Loucy (cell line): ENCODE measurements around the gene GLI1.

Experiments
- EZH2phosphoT487 ChIP-seq: fragments of 200-600 bp; IDR thresholded peaks from 2 replicates; pipeline ENCODE4 v1.6.1; 2018; ENCODE audit warnings: antibody characterized with exemption, mild to moderate bottlenecking, moderate library complexity, borderline replicate concordance
- TF ChIP-seq, protein P1 (sequence below): fragments of 200-600 bp; sonication (generic); conservative IDR thresholded peaks from 2 replicates; pipeline ENCODE4 v1.5.1; 2014; ENCODE audit warnings: mild to moderate bottlenecking, antibody characterized with exemption, low read length

DNA sequence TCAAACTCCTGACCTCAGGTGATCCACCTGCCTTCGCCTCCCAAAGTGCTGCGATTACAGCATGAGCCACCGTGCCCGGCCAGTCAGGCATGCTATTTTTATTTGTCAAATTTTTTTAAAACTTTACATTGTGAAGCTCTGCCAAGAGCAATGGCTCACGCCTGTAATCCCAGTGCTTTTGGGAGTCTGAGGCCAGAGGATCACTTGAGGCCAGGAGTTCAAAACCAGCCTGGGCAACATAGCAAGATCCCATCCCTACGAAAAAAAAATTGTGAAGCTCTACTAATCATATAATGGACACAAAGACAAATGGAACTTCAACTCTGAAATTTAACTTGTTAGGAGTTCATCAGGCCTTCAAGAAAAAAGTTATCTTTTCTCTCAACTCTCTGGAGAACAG lies 30.6 kb upstream of the GLI1 start:
- TF ChIP-seq, protein P1, sequence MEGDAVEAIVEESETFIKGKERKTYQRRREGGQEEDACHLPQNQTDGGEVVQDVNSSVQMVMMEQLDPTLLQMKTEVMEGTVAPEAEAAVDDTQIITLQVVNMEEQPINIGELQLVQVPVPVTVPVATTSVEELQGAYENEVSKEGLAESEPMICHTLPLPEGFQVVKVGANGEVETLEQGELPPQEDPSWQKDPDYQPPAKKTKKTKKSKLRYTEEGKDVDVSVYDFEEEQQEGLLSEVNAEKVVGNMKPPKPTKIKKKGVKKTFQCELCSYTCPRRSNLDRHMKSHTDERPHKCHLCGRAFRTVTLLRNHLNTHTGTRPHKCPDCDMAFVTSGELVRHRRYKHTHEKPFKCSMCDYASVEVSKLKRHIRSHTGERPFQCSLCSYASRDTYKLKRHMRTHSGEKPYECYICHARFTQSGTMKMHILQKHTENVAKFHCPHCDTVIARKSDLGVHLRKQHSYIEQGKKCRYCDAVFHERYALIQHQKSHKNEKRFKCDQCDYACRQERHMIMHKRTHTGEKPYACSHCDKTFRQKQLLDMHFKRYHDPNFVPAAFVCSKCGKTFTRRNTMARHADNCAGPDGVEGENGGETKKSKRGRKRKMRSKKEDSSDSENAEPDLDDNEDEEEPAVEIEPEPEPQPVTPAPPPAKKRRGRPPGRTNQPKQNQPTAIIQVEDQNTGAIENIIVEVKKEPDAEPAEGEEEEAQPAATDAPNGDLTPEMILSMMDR: no peak
- no peak for TF ChIP-seq EZH2phosphoT487
